K562 (cell line): ENCODE results near the gene SNX9. TPM values are rescaled to one million over a fixed set of nuclear protein-coding genes. Genes with fewer than 3 reads are reported as not detected.

Source experiments
- FOXA3 ChIP-seq, 2 experiments: fragments of 450-650 bp in 1 of 2; sonication (generic) in 1 of 2; formaldehyde crosslinking; IDR thresholded peaks in 1 of 2; conservative IDR thresholded peaks in 1 of 2; 2 replicates each; pipeline versions ENCODE4 v1.4.0 to v1.8.0; 2020 to 2022; ENCODE audit warnings: mild to moderate bottlenecking in 2 of 2, missing genetic modification reagents in 1 of 2
- GATAD2A ChIP-seq: fragments of 450-650 bp; IDR thresholded peaks from 2 replicates; pipeline ENCODE4 v1.6.1; 2017
- GTF2F1 ChIP-seq: IDR thresholded peaks from 2 replicates; pipeline ENCODE4 v1.6.1; 2011; ENCODE audit warnings: low read depth, low read length, improper control_type of control experiment
- HMG20B ChIP-seq: fragments of 250-450 bp; sonication (Bioruptor Pico); IDR thresholded peaks from 2 replicates; pipeline ENCODE4 v1.5.0; 2021; ENCODE audit warnings: mild to moderate bottlenecking
- HMGN3 ChIP-seq: IDR thresholded peaks from 2 replicates; pipeline ENCODE4 v1.6.1; 2011; ENCODE audit warnings: borderline replicate concordance, low read depth, mild to moderate bottlenecking, mixed read lengths, low read length; ENCODE audit not compliant: insufficient read length; ENCODE audit errors: extremely low read depth
- JUNB ChIP-seq: fragments of 450-650 bp; formaldehyde crosslinking; conservative IDR thresholded peaks from 2 replicates; pipeline ENCODE4 v1.4.0; 2020; ENCODE audit warnings: mild to moderate bottlenecking
- LCOR ChIP-seq: sonication (generic); formaldehyde crosslinking; IDR thresholded peaks from 2 replicates; pipeline ENCODE4 v1.8.0; 2022; ENCODE audit warnings: mild to moderate bottlenecking, missing genetic modification reagents
- MTA2 ChIP-seq: fragments of 450-650 bp; IDR thresholded peaks from 2 replicates; pipeline ENCODE4 v1.6.1; 2016; ENCODE audit warnings: low read depth
- PCBP2 ChIP-seq: fragments of 200-400 bp; formaldehyde crosslinking; IDR thresholded peaks from 2 replicates; pipeline ENCODE4 v1.6.1; 2018; ENCODE audit warnings: low read length, low read depth, mild to moderate bottlenecking, moderate library complexity; ENCODE audit not compliant: poor library complexity, severe bottlenecking
- POLR2A ChIP-seq: fragments of 450-650 bp; conservative IDR thresholded peaks from 2 replicates; pipeline ENCODE4 v1.6.1; 2016
- SAFB2 ChIP-seq: fragments of 200-400 bp; formaldehyde crosslinking; IDR thresholded peaks from 2 replicates; pipeline ENCODE4 v1.6.1; 2018; ENCODE audit warnings: borderline replicate concordance, low read length, low read depth, moderate library complexity; ENCODE audit not compliant: severe bottlenecking
- SMARCA5 ChIP-seq: fragments of 450-650 bp; IDR thresholded peaks from 2 replicates; pipeline ENCODE4 v1.6.1; 2016
- SMARCE1 ChIP-seq: fragments of 450-650 bp; IDR thresholded peaks from 2 replicates; pipeline ENCODE4 v1.7.1; 2016; ENCODE audit warnings: mild to moderate bottlenecking
- XRCC3 ChIP-seq: fragments of 450-650 bp; IDR thresholded peaks from 2 replicates; pipeline ENCODE4 v1.6.1; 2017; ENCODE audit warnings: mild to moderate bottlenecking, moderate library complexity
- ZNF12 ChIP-seq: sonication (generic); formaldehyde crosslinking; IDR thresholded peaks from 2 replicates; pipeline ENCODE4 v1.4.0; 2020; ENCODE audit warnings: mild to moderate bottlenecking, missing genetic modification reagents
- ZNF324 ChIP-seq: fragments of 250-450 bp; sonication (Bioruptor Pico); IDR thresholded peaks from 2 replicates; pipeline ENCODE4 v1.4.0; 2020; ENCODE audit warnings: mild to moderate bottlenecking
- ZNF76 ChIP-seq: fragments of 250-450 bp; sonication (Bioruptor Pico); IDR thresholded peaks from 2 replicates; pipeline ENCODE4 v1.4.0; 2020; ENCODE audit warnings: mild to moderate bottlenecking, moderate library complexity, borderline replicate concordance
- polyA plus RNA-seq, 8 experiments: library from polyadenylated mRNA; depleted of rRNA in 4 of 8; stranded (reverse) in 5 of 8; unstranded in 3 of 8; fragments of >200 nt; fragmentation: Nextera tagmentation in 2 of 8; fragmentation: Illumina TruSeq in 1 of 8; extraction: Ambion mirVana in 2 of 8; extraction: Trizol in 1 of 8; gene quantifications; 2 replicates each; pipeline versions ENCODE4 v1.2.1 to v1.2.3, GENCODE V29; 2011 to 2014; ENCODE audit warnings: inconsistent platforms in 1 of 8, missing spikeins in 1 of 8
- total RNA-seq, 7 experiments: library from RNA; depleted of rRNA in 6 of 7; stranded (reverse); fragments of >200 nt in 6 of 7; fragmentation: Illumina TruSeq in 2 of 7; extraction: Trizol in 2 of 7; gene quantifications; 2 replicates each; pipeline versions ENCODE4 v1.2.1 to v1.2.3, GENCODE V29; 2011 to 2021; ENCODE audit warnings: low replicate concordance in 1 of 7
- TF ChIP-seq, protein P1 (sequence below): fragments of 250-450 bp; sonication (Bioruptor Pico); IDR thresholded peaks from 2 replicates; pipeline ENCODE4 v1.8.0; 2021; ENCODE audit warnings: moderate library complexity, mild to moderate bottlenecking, inconsistent platforms
- TF ChIP-seq, protein P2 (sequence below), 2 experiments: IDR thresholded peaks; 2 replicates each; pipeline ENCODE4 v1.6.1; 2011; ENCODE audit warnings: borderline replicate concordance in 1 of 2, control low read depth in 1 of 2, low read depth in 1 of 2, low read length in 1 of 2, mild to moderate bottlenecking in 1 of 2, mixed read lengths in 1 of 2, moderate library complexity in 1 of 2; ENCODE audit not compliant: insufficient read depth in 1 of 2, insufficient read length in 1 of 2, poor library complexity in 1 of 2, severe bottlenecking in 1 of 2; ENCODE audit errors: extremely low read depth in 1 of 2
- TF ChIP-seq, protein P3 (sequence below): fragments of 450-650 bp; IDR thresholded peaks from one replicate; pipeline ENCODE4 v1.6.1; 2018; ENCODE audit warnings: mild to moderate bottlenecking, moderate library complexity; ENCODE audit not compliant: partially characterized antibody
- TF ChIP-seq, protein P4 (sequence below), 2 experiments: IDR thresholded peaks in 1 of 2; conservative IDR thresholded peaks in 1 of 2; 2 replicates each; pipeline ENCODE4 v1.6.1; 2016; ENCODE audit warnings: low read depth in 2 of 2, mild to moderate bottlenecking in 1 of 2, missing compliant biosample characterization in 1 of 2, missing genetic modification characterization in 1 of 2, moderate library complexity in 1 of 2
- TF ChIP-seq, protein P5 (sequence below): fragments of 250-450 bp; sonication (Bioruptor Pico); IDR thresholded peaks from 2 replicates; pipeline ENCODE4 v1.8.0; 2021; ENCODE audit warnings: borderline replicate concordance, mild to moderate bottlenecking, moderate library complexity; ENCODE audit not compliant: poor library complexity, severe bottlenecking

The SNX9 gene
- total and polyA plus RNA-seq, 9 of the 15 experiments (the other 6 are each of a cell fraction or from before 2014, with no cell fraction given), result 6.0 to 81.7 (median 57.1) TPM

DNA sequence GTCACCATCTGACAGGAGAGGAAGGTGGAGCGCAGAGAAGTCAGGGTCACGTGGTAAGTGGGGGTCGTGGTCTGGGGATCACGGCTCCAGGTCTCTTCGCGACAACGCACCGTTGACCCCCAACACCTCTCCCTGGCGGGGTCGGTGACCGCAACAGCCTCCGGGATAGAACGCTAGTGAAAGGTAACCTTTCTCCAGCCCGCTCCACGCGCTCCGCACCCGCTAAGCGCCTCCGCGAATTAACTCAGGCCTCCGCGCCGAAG is 158.0 kb downstream of the SNX9 start (continued):
- TF ChIP-seq SAFB2 (no peak), LCOR (CRISPR knock-in tag) (no peak), HMGN3 (no peak), SMARCE1 (no peak), POLR2A (no peak), ZNF324 (CRISPR knock-in tag) (no peak), ZNF12 (no peak), PCBP2 (no peak), XRCC3 (no peak), MTA2 (no peak), ZNF76 (0 out of 2 replicates have a peak, but pooled peaks have one; percentile 57), HMG20B (CRISPR knock-in tag) (no peak), FOXA3 (CRISPR knock-in tag; conservative IDR thresholded peaks at IDR 0.05 in 1 of 2, IDR thresholded peaks at IDR 0.05 in 1 of 2) (no peak), GTF2F1 (no peak), JUNB (CRISPR knock-in tag) (no peak), GATAD2A (no peak), SMARCA5 (peak; percentile 36; the same call in 1 of the 2 replicates)
- TF ChIP-seq, protein P1, sequence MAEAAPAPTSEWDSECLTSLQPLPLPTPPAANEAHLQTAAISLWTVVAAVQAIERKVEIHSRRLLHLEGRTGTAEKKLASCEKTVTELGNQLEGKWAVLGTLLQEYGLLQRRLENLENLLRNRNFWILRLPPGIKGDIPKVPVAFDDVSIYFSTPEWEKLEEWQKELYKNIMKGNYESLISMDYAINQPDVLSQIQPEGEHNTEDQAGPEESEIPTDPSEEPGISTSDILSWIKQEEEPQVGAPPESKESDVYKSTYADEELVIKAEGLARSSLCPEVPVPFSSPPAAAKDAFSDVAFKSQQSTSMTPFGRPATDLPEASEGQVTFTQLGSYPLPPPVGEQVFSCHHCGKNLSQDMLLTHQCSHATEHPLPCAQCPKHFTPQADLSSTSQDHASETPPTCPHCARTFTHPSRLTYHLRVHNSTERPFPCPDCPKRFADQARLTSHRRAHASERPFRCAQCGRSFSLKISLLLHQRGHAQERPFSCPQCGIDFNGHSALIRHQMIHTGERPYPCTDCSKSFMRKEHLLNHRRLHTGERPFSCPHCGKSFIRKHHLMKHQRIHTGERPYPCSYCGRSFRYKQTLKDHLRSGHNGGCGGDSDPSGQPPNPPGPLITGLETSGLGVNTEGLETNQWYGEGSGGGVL (CRISPR knock-in tag), result no peak
- TF ChIP-seq, protein P2, sequence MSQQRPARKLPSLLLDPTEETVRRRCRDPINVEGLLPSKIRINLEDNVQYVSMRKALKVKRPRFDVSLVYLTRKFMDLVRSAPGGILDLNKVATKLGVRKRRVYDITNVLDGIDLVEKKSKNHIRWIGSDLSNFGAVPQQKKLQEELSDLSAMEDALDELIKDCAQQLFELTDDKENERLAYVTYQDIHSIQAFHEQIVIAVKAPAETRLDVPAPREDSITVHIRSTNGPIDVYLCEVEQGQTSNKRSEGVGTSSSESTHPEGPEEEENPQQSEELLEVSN (IDR thresholded peaks at IDR 0.05; ENCODE audit: borderline replicate concordance in 1 of 2, extremely low read depth in 1 of 2, insufficient read depth in 1 of 2, insufficient read length in 1 of 2, low read depth in 1 of 2, low read length in 1 of 2, poor library complexity in 1 of 2, severe bottlenecking in 1 of 2), result no peak
- TF ChIP-seq, protein P3, sequence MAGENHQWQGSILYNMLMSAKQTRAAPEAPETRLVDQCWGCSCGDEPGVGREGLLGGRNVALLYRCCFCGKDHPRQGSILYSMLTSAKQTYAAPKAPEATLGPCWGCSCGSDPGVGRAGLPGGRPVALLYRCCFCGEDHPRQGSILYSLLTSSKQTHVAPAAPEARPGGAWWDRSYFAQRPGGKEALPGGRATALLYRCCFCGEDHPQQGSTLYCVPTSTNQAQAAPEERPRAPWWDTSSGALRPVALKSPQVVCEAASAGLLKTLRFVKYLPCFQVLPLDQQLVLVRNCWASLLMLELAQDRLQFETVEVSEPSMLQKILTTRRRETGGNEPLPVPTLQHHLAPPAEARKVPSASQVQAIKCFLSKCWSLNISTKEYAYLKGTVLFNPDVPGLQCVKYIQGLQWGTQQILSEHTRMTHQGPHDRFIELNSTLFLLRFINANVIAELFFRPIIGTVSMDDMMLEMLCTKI, result no peak
- TF ChIP-seq, protein P4, sequence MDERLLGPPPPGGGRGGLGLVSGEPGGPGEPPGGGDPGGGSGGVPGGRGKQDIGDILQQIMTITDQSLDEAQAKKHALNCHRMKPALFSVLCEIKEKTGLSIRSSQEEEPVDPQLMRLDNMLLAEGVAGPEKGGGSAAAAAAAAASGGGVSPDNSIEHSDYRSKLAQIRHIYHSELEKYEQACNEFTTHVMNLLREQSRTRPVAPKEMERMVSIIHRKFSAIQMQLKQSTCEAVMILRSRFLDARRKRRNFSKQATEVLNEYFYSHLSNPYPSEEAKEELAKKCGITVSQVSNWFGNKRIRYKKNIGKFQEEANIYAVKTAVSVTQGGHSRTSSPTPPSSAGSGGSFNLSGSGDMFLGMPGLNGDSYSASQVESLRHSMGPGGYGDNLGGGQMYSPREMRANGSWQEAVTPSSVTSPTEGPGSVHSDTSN (CRISPR knock-in tag; IDR thresholded peaks at IDR 0.05; ENCODE audit: low read depth), result no peak
- TF ChIP-seq, protein P4 (tag; conservative IDR thresholded peaks at IDR 0.05; ENCODE audit: low read depth), result no peak
- TF ChIP-seq, protein P5, sequence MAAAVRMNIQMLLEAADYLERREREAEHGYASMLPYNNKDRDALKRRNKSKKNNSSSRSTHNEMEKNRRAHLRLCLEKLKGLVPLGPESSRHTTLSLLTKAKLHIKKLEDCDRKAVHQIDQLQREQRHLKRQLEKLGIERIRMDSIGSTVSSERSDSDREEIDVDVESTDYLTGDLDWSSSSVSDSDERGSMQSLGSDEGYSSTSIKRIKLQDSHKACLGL (CRISPR knock-in tag), result peak; percentile 28
